IPS-15b (cell line): ENCODE results near the gene SULT1A1.

Experiments used
- H3K27me3 ChIP-seq: one replicate; pipeline ENCODE4 v1.6.1; 2013; ENCODE audit warnings: low read length; ENCODE audit not compliant: control insufficient read depth, insufficient read depth
- H3K36me3 ChIP-seq: one replicate; pipeline ENCODE4 v1.6.1; 2013; ENCODE audit warnings: low read length; ENCODE audit not compliant: control insufficient read depth, insufficient read depth
- H3K4me1 ChIP-seq: one replicate; pipeline ENCODE4 v1.6.1; 2013; ENCODE audit warnings: mild to moderate bottlenecking, low read length; ENCODE audit not compliant: control insufficient read depth, insufficient read depth
- H3K4me3 ChIP-seq: one replicate; pipeline ENCODE4 v1.5.1; 2013; ENCODE audit warnings: low read depth, low read length
- H3K9ac ChIP-seq: one replicate; pipeline ENCODE4 v1.6.1; 2013; ENCODE audit warnings: low read depth, mild to moderate bottlenecking, low read length
- H3K9me3 ChIP-seq: one replicate; pipeline ENCODE4 v1.6.1; 2013; ENCODE audit warnings: mild to moderate bottlenecking, low read length; ENCODE audit not compliant: control insufficient read depth, insufficient read depth

SULT1A1 gene

DNA sequence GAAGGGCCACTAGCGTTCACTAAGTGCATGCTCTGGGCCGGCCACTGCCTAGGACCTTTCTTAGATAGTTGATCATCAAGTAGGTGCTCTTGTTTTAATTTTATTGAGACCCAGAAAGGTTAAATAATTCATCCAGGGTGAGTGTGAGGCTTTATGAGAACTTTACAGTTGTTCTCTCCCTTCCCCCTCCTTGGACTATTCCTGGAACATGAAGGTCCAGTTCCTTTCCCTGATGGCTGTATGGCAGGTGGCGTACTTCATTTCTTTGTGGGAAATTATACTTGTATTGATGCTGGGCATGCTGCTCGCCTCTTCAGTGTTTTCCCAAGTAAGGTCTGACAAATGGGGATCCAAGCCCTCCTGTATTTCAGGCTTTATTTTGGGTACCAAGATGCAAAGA is 47.6 kb downstream of the SULT1A1 start:
- Histone ChIP-seq H3K27me3 (no peaks in the 10 kb centered on the region), H3K36me3 (no peaks in the 10 kb centered on the region), H3K9ac (no peak overlapping the region), H3K9me3 (no peaks in the 10 kb centered on the region), H3K4me1 (no peaks in the 10 kb centered on the region), H3K4me3 (no peak overlapping the region)

DNA sequence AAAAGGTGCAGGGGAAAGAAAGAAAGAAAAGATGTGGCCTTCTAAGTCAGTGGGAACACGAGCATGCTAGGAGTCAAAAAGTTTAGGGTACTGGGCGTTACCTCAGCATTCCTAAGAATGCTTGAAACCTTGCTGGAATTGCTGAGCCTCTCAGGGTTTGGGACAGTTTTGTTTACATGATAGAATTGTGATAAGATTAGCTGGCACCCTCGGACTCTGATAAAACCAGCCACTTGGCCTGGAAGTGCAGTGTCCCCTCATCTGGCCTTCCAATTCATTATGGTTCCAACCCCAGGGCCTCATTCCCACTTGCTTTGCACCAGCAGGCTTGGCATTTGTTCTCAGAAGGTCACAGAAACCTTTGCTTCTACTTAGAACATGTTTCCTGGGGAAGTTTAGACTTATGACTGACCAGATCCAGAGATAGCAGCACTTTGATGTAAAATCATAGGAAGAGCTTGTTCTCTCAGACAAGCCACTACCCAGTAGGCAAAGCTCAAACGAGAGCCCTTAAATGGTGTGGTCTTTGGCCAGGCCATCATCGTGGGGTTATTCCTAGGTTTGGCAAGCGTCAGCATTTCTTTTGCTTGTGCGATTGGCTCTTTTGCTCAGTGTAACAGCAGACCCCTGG is 48.2 kb downstream of the SULT1A1 start:
- H3K27me3 ChIP-seq, result no peaks in the 10 kb centered on the region
- no peaks in the 10 kb centered on the region for H3K9me3 ChIP-seq
- no peak overlapping the region for H3K9ac ChIP-seq
- no peaks in the 10 kb centered on the region for H3K4me1 ChIP-seq
- no peak overlapping the region for H3K4me3 ChIP-seq
- H3K36me3 ChIP-seq, result no peaks in the 10 kb centered on the region

DNA sequence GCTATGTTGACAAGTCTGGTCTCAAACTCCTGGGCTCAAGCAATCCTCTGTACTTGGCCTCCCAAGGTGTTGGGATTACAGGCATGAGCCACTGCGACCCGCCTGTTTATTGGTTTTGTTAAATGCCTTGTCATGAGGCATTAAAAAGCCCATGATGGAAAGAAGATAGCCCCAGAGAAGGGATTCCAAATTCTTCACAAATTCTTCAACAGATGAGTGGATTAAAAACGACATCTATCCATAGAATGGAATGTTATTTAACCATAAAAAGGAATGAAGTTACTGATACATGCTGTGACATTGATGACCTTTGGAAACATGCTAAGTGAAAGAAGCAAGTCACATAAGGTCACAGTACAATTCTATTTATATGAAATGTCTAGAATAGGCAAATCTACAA is 51.4 kb downstream of the SULT1A1 start:
- Histone ChIP-seq H3K9me3 (no peaks in the 10 kb centered on the region), H3K4me1 (no peaks in the 10 kb centered on the region), H3K4me3 (no peak overlapping the region), H3K9ac (no peak overlapping the region), H3K36me3 (no peaks in the 10 kb centered on the region), H3K27me3 (no peaks in the 10 kb centered on the region)

DNA sequence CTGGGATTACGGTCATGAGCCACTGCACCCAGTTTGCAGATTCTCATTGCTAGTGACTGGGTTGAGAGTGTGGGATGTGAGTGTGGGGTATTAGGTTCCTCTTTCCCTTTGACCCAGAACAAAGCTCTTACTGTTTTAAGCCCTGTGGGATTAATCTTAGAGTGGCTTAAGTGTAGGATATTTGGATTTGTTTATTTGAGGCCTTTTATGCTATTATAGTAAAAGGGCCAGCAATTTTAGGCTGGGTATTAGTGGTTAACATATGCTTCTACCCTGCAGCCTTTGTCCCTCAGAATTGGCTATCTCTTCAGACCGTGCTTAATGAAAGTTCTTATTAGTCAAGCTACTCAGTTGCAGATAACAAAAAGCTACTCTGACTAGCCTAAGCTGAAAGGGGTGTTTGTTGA is 52.9 kb downstream of the SULT1A1 start:
- H3K4me1 ChIP-seq, result no peaks in the 10 kb centered on the region
- H3K36me3 ChIP-seq, result no peaks in the 10 kb centered on the region
- H3K9ac ChIP-seq, result no peak overlapping the region
- no peak overlapping the region for H3K4me3 ChIP-seq
- H3K9me3 ChIP-seq, result no peaks in the 10 kb centered on the region
- no peaks in the 10 kb centered on the region for H3K27me3 ChIP-seq

DNA sequence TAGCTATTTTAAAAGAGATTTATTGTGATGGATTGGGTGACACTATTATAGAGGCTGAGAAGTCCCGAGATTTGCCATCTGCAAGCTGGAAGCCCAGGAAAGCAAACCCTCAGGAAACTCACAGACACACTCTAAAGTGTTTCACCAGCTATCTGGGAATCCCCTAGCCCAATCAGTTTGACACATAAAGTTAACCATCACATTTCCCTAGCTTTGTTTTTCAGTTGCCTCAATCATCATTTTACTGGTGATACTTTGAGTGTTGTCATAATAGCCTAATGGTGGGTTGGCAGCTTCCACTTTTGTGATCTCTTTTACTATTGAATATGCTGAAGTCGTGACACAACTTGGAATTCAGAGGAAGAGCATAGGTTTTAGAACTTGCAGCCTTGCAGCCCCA is 54.3 kb downstream of the SULT1A1 start:
- H3K4me1 ChIP-seq, result no peaks in the 10 kb centered on the region
- H3K36me3 ChIP-seq, result no peaks in the 10 kb centered on the region
- H3K27me3 ChIP-seq, result no peaks in the 10 kb centered on the region
- H3K4me3 ChIP-seq, result no peak overlapping the region
- H3K9me3 ChIP-seq, result no peaks in the 10 kb centered on the region
- H3K9ac ChIP-seq, result no peak overlapping the region
